ENCODE results near the gene MFF. TPM values are rescaled to one million over a fixed set of nuclear protein-coding genes. Genes with fewer than 3 reads are reported as not detected.

Gene MFF
- total and polyA plus RNA-seq, 2 of the 8 experiments (the other 6 are each of a cell fraction or from before 2014, with no cell fraction given): 36.2 to 86.8 TPM

DNA sequence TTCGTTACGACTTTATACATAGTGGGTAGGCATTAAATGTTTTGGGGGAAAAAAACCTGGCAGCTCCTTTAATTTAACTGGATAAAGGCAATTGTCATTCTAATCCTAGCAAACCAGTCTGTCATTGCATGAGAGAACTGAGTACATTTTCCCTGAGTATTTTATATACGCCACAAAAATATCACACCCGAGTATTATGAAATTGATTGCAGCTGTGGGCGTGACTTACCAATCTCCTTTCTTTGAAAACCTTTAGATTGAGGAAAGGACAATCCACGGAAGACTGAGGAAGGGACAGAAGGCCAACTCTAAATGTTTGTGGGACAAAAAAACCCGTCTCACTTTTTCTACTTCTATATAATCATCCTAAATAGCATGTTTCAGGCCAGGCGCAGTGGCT, 45.0 kb downstream of the MFF start:
- Histone ChIP-seq H3K56ac (replicated peaks; ENCODE audit: insufficient read length, low read depth, low read length) (no peak overlapping the region), H3K36me3 (ENCODE audit: control insufficient read depth in 2 of 4, insufficient read depth in 4 of 4, low read length in 3 of 4) (no peaks in the 10 kb centered on the region), H3K9ac (replicated peaks in 1 of 4; ENCODE audit: extremely low read depth in 1 of 4, low read depth in 3 of 4, low read length in 3 of 4) (no peak overlapping the region), H4K5ac (ENCODE audit: insufficient read length, low read depth, low read length) (no peak overlapping the region), H3K23ac (ENCODE audit: insufficient read length) (no peak overlapping the region), H3K79me1 (ENCODE audit: low read depth, low read length) (no peaks in the 10 kb centered on the region), H2BK20ac (ENCODE audit: low read length) (no peak overlapping the region), H3K23me2 (ENCODE audit: low read depth, low read length) (no peaks in the 10 kb centered on the region), H2AK5ac (ENCODE audit: low read depth, low read length) (no peak overlapping the region), H3K4me3 (ENCODE audit: extremely low read depth in 1 of 4, insufficient read depth in 2 of 4, low read depth in 3 of 4, low read length in 4 of 4) (no peak overlapping the region), H2BK120ac (replicated peaks; ENCODE audit: low read depth, low read length) (no peak overlapping the region), H2BK12ac (ENCODE audit: low read depth, low read length) (no peak overlapping the region), H4K8ac (ENCODE audit: extremely low read depth, insufficient read depth, low read length) (no peak overlapping the region), H4K91ac (replicated peaks; ENCODE audit: insufficient read length, low read length) (no peak overlapping the region), H2BK15ac (ENCODE audit: low read length) (no peak overlapping the region), H2AFZ (ENCODE audit: low read length) (no peak overlapping the region), H3K4me1 (replicated peaks in 1 of 4; ENCODE audit: control insufficient read depth in 3 of 4, insufficient read depth in 4 of 4, low read length in 3 of 4) (no peaks in the 10 kb centered on the region), H3K27ac (ENCODE audit: low read depth, low read length) (no peak overlapping the region), H4K20me1 (replicated peaks in 1 of 2; ENCODE audit: control insufficient read depth in 1 of 2, insufficient read depth in 2 of 2, low read length in 2 of 2) (no peaks in the 10 kb centered on the region), H3K79me2 (ENCODE audit: control insufficient read depth in 1 of 2, insufficient read depth in 2 of 2, low read length in 2 of 2) (no peaks in the 10 kb centered on the region), H3K27me3 (replicated peaks in 1 of 4; ENCODE audit: control insufficient read depth in 3 of 4, extremely low read depth in 1 of 4, insufficient read depth in 3 of 4, low read length in 3 of 4) (no peaks in the 10 kb centered on the region), H3K4me2 (ENCODE audit: insufficient read depth in 1 of 2, low read depth in 2 of 2, low read length in 2 of 2) (no peak overlapping the region), H2BK5ac (ENCODE audit: low read depth, low read length) (no peak overlapping the region), H3K4ac (replicated peaks; ENCODE audit: insufficient read length, low read depth, low read length) (no peak overlapping the region), H3K9me3 (ENCODE audit: insufficient read depth in 2 of 2, low read depth in 1 of 2, low read length in 1 of 2) (no peaks in the 10 kb centered on the region), H3K14ac (ENCODE audit: insufficient read length) (no peak overlapping the region), H3K18ac (ENCODE audit: extremely low read depth, low read length) (no peak overlapping the region)
- ChIA-PET POLR2A (ENCODE audit: partially characterized antibody) (no interaction called here), CTCF (ENCODE audit: partially characterized antibody) (no interaction called here)
- FAIRE-seq (no peak), DNase-seq (ENCODE audit: low read depth in 1 of 2, low spot score in 2 of 2) (no peak)
- WGBS, 2 experiments (ENCODE audit: extremely low coverage in 1 of 2, insufficient coverage in 1 of 2, insufficient read length in 1 of 2, insufficient replicate concordance in 2 of 2, low coverage in 1 of 2, low lambda C conversion rate in 2 of 2, missing lambda C conversion rate in 1 of 2): 94% methylated on average over 8 of the region's 8 CpGs; no CpG with 5 or more reads in 1 of the 2 experiments
- no peak for TF ChIP-seq RXRA (IDR thresholded peaks at IDR 0.05; ENCODE audit: insufficient read depth, low read depth, low read length)
- no peak for TF ChIP-seq SAP30 (IDR thresholded peaks at IDR 0.05; ENCODE audit: insufficient read depth, insufficient replicate concordance, low read length)
- no peak for TF ChIP-seq HDAC2 (IDR thresholded peaks at IDR 0.05; ENCODE audit: borderline replicate concordance in 1 of 2, low read depth in 2 of 2, low read length in 2 of 2)
- no peak for TF ChIP-seq RBBP5 (IDR thresholded peaks at IDR 0.05; ENCODE audit: borderline replicate concordance, low read depth, low read length)
- TF ChIP-seq BACH1 (IDR thresholded peaks at IDR 0.05; ENCODE audit: low read length): no peak

Measured in H1 (cell line).